SU-DHL-6 (cell line): ENCODE data around the gene CHFR.
"Not testable (repeated sequence)": the region's sequence is repeated elsewhere in the genome, so short reads cannot be mapped to it uniquely, and the experiment has no call there.

ENCODE experiments used
- CTCF ChIP-seq: fragments of 200-600 bp; sonication (generic); IDR thresholded peaks from one replicate; pipeline ENCODE4 v1.5.1; 2017; ENCODE audit warnings: antibody characterized with exemption, mild to moderate bottlenecking, low read length, moderate library complexity; ENCODE audit not compliant: insufficient read depth, poor library complexity, severe bottlenecking
- EZH2phosphoT487 ChIP-seq: fragments of 200-600 bp; sonication (generic), shearing (Covaris generic); conservative IDR thresholded peaks from 2 replicates; pipeline ENCODE4 v1.6.1; 2018; ENCODE audit warnings: mild to moderate bottlenecking, antibody characterized with exemption, low read length, moderate library complexity, mixed read lengths

GRCh38 chr12:132836230-132836629 is 51.2 kb downstream of the CHFR start:
- TF ChIP-seq CTCF, EZH2phosphoT487: not testable (repeated sequence)
